CD4-positive, alpha-beta T cell treated with Interleukin-12 subunit alpha and Interleukin-12 subunit beta, for 1 hour (primary cell): ENCODE data around the gene PRICKLE2.

ENCODE experiments used
- DNase-seq: peaks from one replicate; pipeline ENCODE4 v3.0.0-alpha.2; 2020

Gene PRICKLE2, protein sequence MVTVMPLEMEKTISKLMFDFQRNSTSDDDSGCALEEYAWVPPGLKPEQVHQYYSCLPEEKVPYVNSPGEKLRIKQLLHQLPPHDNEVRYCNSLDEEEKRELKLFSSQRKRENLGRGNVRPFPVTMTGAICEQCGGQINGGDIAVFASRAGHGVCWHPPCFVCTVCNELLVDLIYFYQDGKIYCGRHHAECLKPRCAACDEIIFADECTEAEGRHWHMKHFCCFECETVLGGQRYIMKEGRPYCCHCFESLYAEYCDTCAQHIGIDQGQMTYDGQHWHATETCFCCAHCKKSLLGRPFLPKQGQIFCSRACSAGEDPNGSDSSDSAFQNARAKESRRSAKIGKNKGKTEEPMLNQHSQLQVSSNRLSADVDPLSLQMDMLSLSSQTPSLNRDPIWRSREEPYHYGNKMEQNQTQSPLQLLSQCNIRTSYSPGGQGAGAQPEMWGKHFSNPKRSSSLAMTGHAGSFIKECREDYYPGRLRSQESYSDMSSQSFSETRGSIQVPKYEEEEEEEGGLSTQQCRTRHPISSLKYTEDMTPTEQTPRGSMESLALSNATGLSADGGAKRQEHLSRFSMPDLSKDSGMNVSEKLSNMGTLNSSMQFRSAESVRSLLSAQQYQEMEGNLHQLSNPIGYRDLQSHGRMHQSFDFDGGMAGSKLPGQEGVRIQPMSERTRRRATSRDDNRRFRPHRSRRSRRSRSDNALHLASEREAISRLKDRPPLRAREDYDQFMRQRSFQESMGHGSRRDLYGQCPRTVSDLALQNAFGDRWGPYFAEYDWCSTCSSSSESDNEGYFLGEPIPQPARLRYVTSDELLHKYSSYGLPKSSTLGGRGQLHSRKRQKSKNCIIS

DNA sequence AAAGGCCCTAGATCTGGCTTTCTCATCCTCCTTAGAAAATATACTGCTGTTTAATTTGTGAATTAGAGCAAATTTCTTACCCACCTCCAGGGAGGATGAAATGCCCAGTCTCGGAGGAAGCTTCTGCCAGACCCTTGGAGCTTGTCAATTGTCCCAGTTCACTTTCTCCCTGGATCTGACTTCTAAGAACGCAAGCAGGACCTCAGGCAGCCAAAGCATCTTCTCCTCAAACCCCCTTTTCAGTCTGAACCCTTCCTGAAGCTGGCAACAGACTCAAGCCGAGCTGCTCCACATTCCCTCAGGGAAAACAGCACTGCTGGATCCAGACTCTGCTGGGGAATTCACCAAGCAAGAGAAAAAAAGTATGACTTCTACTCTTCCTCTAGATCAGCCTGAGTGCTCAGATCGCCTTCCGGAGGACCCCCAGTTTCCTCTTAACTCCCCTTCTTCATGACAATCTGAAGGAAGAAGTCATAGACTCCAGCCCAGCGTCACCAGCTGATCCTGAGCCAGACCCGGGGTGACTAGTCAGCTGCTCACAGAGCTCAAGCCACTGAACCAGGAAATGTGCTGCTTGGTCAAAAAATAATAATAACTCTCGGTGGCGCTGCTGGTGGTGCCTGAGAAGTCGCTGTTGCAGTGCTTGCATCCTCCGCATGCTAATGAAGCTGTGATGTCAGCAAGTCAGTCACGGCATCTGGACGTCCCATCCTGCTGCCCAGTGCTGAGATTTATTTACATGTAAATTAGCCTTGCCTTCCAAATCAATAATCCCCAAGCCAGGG is at the start of gene PRICKLE2:
TSS of gene PRICKLE2 (minus strand) at position 641 of the 785 bp plus-strand sequence. CDS start 26,539 bp downstream, outside the sequence.
- no peak for DNase-seq

DNA sequence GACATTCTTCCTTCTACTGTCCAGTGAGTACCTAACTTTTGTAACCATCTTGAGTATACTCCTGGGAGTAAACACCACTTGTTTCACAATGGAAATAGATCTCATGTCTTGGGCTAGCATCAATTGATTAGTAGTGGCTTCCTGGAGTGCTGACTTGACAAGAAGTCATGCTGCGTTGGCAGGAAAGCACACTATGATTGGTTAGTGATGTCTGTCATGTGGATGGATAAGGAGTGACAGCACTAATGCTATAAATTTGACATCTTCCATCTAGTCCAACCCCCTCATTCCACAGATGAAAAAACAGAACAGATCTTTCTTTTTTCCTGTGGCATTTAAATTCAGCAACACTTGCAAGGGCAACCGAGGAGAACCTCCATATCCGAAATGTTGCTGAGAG is 47.6 kb upstream of the PRICKLE2 start:
- no peak for DNase-seq

DNA sequence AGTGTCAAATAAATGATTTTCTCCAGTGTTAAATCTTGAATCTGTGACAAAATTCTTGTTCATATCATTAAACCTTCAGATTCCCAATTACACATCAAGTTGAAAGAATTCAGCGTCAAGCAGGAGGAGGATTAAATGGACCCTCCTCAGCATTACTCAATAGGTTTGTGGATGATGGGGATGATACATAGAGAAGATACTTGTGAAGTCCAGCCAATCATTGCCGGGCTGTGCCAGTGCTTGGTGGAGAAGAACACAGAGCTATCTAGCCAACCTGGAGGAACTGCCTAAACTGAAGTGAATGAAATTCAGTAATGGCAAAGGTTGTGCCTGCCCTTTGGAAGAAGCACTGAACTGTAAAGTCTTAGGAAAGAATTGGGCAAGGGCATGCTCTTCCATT is 47.0 kb upstream of the PRICKLE2 start:
- DNase-seq, result no peak

DNA sequence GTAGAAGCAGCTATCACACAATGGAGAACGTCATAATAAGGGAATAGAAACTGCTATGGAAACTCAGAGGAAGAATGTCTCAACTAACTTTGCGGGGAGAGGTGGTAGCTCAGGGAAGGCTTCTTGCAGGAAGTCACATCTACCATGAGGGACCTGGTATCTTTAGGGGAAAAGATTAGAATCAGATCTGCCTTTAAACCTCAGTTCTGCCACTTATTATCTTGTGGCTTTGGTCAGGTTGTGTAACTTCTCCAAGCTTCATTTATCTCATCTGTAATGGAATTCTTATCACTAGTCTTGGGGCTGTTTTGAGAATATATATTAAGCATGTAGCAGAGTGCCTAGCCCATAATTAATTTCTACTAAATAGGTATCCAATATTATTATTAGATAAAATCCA is 46.4 kb upstream of the PRICKLE2 start:
- DNase-seq, result no peak

DNA sequence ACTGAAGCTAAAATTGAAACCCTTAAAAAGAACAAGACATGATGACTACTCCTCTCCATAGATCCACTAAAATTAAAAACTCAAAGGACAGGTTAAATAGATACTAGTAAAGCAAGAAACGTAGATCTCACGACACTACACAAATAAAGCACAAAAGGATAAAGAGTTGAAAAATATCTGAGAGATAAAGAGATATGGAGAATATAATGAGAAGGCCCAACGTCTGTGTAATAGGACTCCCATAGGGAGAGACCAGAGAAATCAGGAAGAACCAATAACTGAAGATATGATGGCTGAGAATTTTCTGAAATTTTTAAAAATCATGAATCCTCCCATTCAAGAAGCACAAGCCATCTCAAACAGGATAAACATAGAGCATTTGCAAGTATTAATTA is 45.6 kb upstream of the PRICKLE2 start:
- DNase-seq, result no peak

DNA sequence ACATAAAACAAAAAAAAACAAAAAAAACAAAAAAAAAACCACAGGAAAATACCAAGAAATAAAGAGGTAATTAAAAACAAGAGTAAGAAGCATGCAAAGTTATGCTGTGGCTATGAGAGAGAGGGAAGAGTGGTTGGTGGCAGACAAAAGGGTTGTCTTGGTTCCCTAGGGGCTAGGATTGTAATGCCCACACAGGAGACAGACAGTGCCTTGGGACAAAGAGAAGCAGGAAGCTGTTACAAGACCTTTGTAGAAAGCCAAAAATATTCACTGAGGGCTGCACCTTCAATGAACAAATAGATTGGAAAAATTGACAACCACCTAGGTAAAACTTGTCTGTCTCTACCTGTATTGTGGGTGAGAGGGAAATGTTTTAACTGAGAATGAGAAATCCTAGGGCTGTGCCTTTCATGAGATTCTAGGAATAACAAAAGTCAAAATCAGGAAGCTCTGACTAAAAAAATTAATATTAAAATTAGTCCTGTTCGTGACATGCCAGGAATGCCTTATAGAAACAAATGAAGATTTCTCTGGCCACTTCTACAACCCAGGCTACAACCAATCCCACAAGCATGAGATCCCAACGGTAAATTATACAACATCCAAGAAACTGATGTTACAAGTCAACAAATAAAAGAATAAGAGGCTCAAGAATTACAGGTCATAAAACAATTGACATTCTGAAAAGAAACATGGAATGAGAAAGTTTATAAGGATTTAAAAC is 45.0 kb upstream of the PRICKLE2 start:
- DNase-seq, result no peak

DNA sequence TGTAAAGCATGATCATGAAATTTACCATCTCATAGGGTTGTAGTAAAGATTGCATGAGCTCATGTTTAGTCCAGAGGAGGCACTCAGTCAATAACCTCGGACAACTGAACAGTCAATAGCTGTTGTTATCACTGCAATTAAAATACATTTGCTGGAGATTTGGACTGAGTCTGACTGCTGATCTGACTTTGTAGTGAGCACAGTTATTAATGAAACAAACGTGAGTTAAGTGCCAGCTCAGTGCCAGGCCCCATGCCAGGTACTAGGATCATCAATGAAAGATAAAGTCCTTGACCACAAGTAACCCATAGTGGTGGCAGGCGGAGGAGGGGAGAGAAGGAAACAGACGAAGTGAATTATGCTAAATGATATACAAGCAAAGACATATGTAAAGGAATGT is 43.7 kb upstream of the PRICKLE2 start:
- no peak for DNase-seq

DNA sequence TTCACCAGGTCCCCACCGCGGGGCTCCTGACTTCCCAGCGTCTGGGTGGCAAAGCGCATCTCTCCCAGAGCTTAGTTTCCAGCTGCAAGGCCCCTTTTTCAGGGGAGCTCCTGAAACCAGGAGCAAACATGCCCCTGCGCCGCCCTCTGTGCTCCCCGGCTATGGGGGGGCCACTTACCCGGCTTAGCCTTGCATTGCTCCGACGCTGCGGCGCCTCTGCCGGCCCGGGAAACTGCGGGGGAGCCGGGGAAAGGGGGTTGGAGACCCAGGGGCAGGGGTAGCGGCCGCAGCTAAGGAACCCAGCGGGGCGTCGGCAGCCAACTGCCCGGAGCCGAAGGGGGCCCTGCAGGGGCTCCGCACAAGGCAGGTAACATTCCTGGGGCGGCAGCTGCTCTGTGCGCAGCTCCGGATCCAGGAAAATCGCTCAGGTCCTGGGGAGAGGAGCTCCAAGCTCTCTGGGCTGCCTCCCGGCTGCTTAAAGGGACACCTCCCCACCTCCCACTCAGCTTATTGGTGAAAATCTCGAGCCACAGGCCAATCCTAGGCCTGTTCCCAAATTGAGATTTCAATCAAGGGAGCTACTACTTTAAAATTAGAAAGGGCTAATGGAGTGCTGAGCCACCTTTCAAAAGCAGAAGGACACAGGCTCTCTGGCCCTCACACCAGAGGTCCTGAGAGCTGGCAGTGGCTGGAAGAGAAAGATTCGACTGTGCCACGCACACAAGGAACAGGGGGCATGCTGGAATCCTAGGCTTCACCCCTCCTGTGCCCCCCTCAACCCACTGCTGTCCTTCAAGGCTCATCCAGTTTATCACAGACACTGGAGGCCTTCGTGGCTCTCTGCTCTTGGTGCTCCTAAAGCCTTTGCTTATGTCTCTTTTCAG is 42.7 kb upstream of the PRICKLE2 start:
- no peak for DNase-seq

DNA sequence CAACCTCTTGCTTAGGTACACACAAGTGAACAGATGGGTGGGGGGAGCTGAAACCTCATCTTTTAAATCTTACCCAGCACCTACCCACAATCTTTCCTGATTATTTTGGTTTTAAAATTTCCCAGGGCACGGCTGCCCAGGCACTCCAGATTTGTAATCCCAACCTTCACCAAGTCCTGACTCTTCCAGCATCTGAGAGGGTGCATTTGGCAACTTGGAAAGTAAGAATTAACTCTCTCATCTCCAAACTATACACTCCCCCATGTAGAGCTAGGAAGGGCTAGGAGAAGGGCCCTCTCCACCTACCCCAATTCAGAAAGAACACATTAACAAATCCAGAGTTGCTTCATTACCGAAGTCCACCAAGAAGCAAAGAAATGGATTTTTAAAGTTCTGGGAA is 41.7 kb upstream of the PRICKLE2 start:
- no peak for DNase-seq

DNA sequence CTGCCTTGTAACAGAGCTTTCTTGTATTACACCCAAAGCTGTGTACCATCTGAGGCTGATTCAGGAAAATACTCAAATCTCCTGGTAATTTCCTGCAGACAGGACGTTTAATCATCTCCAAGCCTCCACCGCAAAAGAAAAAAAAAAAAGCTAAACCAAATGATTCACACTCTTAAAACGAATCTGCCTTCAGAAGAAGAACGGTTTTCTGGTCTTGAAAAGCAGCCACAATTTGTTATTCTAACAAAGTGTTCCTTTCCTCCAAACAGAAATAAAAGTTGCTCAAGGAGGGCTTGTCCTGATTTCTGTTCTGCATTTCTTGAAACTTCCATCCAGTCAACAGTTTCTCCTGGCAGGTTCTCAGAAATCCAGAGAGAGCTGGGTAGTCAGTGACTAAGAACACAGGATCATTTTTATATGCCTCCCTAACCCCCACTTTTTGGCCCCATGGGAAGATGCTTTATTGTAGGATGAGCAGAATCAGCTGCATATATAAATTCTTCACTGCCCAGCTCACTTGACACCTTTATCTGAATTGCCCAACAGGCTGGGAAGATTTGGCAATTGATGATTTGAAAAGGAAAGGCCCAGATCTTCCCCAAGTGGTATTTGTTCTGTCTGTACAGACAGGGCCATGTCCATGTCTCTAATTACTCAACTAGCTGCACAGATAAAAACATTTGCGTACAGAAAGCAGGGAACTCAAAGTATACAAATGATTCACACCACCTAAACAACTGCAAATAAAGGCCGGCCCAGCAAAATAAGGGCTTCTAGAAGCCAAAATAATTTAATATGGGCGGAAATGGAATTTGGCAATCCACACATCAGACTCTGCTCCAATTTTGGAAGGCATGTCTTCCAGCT is 41.0 kb upstream of the PRICKLE2 start:
- no peak for DNase-seq

DNA sequence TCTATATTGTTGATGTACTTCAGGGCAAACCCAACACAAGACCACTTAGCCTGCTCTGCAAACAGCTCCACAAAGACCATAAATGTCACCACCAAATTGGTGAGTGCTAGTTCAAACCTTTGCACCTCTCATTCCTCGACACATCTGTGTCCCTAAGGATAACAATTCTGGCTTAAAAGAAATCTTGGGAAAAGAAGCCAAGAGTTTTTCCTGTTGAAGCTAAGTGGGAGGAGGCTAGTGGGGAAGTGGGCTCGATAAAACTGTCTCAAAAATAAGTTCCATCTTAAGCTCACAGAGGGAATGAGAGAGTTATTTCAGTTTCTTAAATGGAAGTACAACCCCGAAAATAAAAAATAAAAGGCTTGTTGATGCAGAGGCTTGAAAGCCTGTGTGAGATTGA is 40.4 kb upstream of the PRICKLE2 start:
- no peak for DNase-seq

DNA sequence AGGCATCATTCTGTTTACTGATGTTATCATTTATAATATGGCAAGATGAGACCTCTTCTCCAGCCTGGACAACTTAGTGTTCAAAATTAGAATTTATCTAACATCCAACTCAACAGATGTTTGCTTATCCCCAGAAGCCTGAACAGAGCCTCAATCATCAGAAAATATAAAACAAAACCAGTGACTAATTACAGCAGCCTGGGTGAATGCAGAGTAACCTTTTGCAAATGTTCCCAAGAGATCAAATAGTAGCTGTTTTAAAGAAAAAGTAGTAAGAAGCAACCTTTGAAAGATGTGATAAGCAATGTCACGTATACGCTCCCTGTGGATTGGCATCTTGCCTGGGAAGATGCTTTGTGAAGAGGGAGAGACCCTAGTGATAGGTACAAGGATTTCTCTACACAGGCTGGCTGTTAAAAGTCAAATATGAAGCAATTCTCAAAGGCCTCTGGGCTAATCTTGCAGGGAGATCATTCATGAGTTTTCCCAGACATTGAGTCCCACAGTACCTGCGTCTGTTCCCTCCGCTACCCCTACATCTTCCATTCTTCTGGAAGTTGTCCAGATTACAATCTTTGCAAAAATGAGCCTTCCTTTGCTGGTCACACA is 39.3 kb upstream of the PRICKLE2 start:
- no peak for DNase-seq

DNA sequence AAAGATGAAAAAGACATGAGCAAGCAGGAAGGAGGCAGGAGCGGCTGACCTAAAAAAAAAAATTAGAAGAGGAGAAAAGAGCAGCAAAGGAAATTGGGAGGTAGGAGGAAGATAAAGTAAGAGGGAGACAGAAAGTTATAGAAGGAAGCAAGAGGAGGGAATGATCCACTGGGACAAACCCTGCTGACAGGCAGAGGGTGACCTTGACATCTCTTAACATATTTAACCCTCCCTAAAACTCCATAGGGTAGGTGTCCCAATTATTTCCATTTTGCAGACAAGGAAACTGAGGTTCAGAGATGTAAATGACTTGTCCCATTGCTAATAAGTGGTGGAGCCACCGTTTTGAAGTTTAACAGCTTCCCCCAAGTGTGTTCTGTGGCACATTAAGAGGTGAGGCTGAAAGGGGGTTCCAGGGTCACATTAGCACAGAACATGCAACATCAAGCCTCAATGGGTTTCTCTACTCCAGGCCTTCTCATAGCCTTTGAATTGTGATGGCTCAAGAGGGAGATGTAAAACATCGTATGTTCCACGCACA is 37.4 kb upstream of the PRICKLE2 start:
- no peak for DNase-seq

DNA sequence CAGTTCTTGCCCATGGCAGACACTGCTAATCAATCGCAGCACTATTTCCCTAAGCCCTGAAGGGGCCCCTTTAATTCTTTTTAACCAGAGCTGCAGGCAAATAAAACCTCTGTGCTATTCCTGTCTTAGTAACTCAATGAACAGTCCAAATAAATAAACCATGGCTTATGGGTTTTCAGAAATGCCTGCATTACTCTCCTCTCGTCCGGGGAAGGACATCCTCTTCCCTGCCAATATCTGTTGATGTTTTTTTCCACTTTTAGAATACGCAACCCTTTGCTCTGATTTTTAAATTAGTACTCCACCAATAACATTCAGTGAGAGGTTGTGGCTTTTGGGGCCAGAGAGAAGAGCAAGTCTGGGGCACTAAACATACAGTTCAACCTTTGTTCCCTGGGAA is 35.2 kb upstream of the PRICKLE2 start:
- DNase-seq, result no peak

DNA sequence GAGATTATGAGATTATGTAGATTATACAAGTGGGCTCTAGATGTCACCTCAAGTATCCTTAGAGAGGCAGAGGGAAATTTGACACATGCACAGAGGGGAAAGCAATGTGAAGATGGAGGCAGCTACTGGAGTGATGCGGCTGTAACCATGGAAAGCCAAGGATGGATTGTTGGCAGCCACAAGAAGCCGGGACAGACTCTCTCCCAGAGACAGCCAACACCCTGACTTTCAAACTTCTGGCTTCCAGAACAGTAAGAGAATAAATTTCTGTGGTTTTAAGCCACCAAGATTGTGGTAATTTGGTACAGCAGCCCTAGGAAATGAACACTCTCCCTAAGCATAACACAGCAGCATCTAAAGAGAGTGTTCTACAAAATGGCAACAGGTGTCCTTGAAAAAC is 34.4 kb upstream of the PRICKLE2 start:
- no peak for DNase-seq

DNA sequence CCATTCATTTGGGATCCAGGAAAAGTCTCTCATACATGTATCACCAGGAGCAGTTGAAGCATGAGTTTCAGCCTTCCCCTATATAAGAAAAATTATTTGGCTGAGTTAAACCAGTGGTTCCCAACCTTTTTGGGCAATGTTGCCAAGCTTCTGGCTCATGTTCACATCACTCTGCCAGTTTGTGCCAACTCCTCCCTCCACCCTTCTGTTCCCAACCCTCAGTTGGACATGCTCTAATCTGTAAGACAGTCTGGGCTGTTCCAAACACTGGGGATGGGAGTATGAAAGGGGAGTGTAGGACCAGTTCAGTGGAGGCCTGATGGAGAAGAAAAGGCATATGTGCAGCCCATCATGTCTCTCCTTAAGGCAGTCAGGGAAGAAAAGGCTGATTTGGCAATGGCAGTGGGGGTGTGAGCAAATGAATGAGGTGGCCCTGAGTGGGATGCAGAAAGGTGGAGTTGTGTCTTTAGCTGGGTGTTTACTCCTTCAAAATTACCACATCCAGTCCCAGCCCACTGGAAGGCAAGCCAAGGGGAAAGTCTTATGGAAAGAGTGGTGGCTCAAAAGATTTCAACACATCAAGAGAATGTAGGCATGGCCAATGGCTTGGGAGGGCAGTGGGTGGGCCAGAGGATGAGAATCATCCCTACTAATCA is 32.0 kb upstream of the PRICKLE2 start:
- no peak for DNase-seq

DNA sequence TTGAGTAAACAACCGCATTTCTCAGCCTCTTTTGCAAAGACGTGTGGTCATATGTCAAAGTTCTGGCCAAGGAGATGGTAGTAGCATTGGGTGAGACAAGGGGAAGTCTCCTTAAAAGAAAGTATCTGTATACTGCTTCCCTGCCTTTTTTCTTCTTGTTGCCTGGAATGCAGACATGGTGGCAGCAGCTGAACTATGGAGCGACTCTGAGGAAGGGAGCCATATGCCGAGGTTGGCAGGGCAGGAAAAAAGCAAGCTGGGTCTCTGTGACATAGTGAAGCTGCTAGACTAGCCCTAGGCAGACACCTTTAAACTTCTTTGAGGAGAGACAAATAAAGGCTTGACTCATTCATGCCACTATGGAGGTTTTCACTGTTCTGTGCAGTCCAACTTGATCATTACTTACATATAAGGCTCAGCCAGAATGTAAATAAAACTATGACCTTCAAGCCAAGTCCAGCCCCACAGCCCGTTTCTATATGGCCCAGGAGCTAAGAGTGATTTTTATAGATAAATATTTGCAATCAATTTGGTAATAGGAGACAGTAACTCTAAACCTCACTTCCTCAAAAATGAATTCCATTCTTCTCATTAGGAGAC is 30.6 kb upstream of the PRICKLE2 start:
- DNase-seq, result no peak

DNA sequence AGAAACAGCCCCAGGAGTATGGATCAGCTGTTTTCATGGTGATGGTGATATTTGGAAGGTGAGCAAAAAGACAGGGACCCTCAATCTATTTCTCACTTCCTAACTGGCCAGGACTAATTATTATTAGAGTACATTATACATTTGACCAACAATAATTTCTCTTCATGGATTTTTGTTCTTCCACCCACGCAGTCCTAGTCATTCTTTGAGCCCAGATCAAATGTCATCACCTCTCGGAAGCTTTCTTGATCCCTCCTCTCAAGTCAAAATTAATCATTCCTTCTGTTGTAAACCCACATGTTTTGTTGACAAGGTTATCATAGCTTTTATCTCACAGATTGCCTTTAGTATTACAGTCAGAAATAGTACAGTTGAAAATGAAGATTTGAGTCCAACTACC is 29.2 kb upstream of the PRICKLE2 start:
- no peak for DNase-seq

DNA sequence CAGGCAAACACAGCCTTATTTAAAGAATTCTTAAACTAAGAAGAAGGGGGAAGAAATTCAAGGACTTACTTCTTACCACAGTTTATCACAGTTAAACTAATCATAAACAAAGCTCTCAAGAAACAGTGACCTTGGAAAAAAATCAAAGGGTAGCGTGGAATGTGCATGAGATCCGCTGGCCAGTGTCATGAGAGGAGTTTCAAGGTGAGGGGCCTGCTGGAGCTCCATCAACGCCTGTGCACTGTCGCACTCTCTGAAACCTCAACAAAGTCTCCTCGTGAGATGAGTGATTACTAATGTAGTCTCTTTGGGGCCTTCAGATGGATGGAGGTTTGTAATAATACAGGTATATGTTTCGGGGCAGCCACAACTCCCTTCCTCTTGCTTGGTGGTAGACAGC is 28.4 kb upstream of the PRICKLE2 start:
- no peak for DNase-seq
